GM19467 (cell line): ENCODE results near the gene CCDC73.
"Not testable (repeated sequence)": the region's sequence is repeated elsewhere in the genome, so short reads cannot be mapped to it uniquely, and the experiment has no call there.

ENCODE experiments used
- ATAC-seq: cut with Tn5 transposase; IDR thresholded peaks from one replicate; pipeline ENCODE4 v1.9.1; 2021; ENCODE audit warnings: mild to moderate bottlenecking, moderate library complexity; ENCODE audit not compliant: unreplicated experiment

CCDC73 gene

DNA sequence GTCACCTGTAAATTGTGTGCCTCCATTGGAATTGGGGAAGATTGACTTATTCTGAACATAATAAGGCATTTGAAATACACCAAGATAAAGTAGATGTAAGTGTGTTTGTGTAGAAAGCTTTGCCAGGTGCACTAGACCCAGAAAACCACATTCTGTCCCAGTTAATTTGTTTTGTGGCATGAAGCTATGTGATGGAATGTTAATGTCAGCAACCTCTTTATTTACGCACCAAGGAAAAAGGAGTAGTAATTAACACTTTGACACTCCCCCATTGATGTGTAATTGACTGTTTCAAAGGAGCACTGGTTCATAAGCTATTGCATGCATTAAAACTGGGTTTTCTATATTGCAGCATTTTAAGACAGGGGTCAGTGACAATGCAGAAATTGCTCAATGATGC, 196.5 kb downstream of the CCDC73 start:
- ATAC-seq, result no peak

DNA sequence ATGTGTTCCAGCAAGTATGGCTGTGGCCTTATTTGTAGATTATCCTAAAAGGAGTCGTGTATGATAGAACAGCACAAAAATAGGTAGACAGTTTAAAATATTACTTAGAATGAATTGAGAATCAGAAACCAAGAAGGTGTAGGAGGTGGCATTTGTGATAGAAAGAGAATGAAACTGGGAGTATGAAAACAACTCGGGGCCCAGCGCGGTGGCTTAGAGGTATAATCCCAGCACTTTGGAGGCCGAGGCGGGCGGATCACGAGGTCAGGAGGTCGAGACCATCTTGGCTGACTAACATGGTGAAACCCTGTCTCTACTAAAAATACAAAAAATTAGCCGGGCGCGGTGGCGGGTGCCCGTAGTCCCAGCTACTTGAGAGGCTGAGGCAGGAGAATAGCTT, 198.3 kb downstream of the CCDC73 start:
- ATAC-seq, result not testable (repeated sequence)

DNA sequence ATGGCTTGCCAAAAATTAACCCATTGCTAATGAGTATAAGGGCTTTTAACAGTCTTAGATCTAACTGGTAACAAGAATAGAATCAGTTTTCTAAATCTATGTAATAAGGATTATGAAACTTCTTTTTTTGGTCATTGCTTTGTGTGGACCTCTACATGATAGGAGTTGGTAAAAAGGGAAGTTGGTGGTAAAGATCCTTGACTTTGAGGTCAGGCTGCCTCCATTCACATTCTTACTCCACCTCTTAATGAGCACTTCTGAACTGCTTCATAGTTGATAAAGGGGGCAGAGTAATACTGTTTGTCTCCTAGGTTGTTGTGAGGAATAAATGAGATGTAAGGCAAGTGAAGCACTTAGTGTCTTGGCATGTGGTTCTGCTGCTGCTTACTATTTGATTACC, 200.2 kb downstream of the CCDC73 start:
- no peak for ATAC-seq

DNA sequence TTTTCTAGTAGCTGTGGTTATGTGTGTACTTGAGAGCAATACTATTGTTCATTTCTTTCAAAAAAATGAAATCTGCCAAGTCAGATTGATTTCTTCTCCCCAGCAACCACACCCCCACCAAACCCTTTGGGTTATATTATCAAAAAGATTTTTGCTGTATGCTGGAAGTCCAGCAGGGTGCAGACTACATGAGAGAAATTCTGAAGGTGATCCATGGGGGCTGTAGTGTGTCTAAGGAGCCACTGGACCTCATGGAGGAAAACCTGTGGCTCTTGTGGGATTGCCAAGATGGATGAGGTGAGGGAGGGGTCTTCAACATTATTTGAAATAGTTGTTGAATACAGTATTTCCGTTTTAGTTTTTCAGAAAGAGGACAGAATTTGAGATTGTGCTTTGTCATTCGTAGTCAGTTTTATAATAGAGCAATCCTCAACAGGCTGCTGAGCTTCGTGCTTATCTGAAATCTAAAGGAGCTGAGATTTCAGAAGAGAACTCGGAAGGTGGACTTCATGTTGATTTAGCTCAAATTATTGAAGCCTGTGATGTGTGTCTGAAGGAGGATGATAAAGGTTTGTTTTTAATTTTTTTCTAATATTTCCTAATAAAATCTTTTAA, 207.8 kb downstream of the CCDC73 start:
- no peak for ATAC-seq

DNA sequence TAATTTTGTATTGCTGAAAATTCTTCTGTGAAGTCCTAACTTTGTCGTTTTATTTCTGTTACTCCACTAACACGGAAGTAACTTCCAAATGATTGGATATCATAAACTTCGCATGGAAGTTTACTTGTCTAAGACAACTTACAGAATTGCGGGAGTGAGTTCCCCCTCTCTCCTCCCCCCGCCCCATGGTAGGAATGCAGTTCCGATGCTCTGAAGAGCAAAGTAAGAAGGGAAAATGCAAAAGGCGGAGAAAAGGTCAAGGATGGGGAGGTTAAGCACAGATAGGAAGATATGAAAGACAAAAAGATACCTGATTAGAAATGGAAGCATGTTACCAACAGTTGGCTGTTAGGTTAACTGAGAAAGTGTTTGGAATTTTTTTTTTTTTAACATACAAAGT, 209.5 kb downstream of the CCDC73 start:
- no peak for ATAC-seq

DNA sequence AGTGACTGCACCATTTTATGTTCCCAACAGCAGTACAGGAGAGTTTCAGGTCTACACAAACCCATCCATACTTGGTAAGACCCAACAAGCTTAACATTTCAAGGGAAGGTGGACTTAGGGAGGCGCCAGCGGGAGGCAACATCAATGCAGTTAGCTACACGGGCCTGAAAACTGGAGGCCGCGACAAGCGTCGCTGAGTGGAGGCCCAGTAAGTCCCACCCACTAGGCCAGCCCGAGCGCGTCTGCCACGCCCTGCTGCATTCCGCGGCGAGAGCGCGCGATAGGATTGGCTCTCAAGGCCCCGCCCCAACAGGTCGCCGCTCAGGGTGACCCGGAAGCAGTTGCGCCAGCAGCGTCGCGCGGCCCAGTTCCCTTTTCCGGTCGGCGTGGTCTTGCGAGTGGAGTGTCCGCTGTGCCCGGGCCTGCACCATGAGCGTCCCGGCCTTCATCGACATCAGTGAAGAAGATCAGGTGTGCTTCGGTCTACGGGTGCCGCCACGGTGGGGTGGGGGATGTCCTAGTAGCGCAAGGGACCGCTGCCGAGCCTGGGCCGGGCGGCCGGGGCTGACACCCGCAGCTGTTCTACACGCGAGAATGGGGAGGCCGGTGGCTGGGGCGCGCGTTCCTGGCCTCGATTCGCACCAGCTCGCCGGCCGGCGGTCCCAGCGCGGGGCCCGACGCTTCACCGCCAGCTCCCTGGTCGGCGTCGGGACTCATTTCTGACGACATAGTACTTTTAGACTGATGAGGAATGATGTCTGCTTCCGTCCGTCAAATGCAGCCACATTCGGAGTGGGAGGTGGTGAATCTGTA, 210.8 kb downstream of the CCDC73 start, which contains the start of gene EIF3M:
Gene EIF3M (plus strand): TSS at position 373 of the 813 bp plus-strand sequence. CDS start 57 bp downstream, at position 430.
- ATAC-seq, result peak; percentile 98

DNA sequence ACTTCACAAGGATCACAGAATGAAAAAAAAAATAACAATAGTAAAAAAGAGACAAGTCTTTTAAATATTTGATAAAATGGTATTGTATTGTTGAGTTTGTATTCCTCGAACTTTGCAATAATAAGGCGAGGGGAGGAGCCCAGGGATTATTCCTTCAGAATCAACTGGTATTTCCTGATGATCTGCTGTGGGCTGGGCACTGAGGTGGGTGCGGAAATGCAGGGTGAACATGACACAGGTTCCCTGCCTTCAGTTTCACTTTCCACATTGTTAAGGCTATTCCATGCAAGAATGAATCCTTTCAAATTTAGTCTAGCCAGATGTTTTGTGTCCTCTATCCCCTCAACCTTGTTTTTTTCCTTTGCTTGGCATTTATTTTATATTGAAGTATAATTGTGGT, 212.9 kb downstream of the CCDC73 start:
- no peak for ATAC-seq

DNA sequence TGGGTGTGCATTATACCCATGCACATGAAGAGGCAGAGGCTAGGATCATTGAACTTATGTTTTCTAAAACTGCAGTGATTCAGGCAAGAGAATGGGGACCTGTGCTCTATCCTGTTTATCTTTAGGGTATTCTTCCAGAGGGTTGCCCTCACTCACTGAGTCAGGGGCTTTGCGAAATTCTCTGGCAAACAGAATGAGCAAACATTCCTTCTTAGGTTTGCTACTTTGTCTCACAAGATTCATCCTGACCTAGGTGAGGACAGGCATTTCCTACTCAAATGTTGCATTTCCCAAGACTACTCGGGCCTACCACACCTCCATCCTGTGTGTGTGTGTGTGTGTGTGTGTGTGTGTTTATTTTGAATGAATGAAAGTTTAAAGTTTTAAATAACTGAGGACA, 213.5 kb downstream of the CCDC73 start:
- no peak for ATAC-seq

DNA sequence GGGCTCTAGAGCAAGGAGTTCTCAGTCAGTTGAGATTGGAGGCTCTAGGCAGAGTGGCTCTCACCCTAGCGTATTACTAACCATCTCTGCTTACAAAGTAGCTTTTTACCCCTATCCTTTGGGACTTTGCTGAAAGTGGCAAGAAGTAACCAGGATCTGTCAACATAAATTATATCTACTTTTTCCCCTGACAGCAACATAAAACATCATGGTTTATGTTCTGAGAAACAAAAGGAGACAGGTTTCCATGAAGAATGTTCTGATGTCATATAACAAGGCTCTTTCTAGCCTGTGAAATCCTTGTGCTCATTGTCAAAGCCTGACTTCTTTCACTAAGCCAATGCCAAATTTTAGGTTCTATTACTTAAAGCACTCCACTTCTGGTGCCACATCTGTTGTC, 218.0 kb downstream of the CCDC73 start:
- ATAC-seq, result no peak

DNA sequence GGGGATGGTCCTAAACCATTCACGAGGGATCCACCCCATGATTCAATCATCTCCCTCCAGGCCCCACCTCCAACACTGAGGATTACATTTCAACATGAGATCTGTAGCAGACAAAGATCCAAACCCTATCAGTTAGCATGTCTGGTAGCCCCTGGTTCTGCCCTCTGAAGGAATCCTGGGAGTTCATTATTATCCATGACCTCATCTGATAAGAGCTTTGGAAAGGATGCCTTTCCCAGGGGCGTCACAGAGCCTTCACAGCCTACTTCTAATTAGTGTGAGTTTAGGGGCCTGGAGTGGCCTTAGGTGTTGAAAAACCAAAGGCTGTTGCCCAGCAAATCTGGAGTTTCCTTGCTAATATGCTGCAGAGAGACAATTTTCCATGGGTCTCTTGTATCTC, 219.4 kb downstream of the CCDC73 start:
- ATAC-seq, result no peak

DNA sequence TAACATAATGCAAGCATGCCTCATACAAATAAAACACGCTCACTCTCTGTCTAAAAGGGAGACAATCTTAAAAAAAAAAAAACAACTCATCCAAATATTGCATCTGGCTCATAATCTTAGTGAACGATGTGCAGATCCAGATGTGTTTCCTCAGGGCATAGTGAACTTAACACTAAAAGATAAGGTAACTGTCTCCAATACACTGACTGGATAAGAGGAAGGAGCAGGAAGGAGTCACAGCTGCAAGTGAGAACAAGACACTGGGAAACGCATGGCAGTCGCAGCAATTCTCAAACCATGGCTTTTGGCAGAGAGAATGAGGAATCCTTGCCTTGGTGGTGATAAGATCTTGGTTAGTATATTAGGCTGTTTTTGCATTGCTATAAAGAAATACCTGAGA, 220.0 kb downstream of the CCDC73 start:
- no peak for ATAC-seq

DNA sequence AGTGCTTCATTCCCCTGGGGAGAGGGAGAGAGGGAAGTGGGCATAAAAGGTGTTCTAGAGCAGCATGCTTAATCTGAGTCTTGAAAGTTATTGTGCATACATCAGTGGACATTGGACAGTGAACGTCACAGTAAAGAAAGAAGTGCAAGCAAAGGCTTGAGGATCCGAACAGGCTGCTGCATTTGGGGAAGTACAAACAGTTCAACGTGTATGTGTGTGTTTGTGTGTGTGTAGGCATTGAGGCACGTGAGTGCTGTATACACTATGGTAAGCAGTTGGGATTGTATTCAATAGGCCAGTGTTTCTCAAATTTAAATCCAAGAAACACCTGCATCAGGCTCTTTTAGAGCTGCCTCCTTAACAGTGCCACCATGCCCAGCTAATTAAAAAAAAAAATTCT, 221.2 kb downstream of the CCDC73 start:
- ATAC-seq, result no peak

DNA sequence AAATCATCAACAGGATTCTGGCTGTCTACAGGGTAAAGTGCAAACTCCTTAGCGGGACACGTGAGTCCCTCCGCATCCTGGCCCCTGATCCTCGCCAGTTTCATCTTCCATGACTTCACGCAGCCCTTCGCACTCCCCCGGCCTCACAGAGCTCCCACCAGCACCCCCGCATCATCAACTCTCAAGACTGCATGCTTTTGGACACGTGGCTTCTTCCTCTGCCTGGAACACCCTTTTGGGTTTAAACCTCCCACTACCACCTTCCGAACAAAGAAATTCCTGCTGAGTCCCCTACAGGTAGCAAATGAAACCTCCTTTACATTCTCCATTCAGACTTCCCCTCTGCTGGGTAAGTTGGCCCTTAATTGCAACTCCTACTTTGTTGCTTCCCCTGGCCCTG, 223.4 kb downstream of the CCDC73 start:
- no peak for ATAC-seq

DNA sequence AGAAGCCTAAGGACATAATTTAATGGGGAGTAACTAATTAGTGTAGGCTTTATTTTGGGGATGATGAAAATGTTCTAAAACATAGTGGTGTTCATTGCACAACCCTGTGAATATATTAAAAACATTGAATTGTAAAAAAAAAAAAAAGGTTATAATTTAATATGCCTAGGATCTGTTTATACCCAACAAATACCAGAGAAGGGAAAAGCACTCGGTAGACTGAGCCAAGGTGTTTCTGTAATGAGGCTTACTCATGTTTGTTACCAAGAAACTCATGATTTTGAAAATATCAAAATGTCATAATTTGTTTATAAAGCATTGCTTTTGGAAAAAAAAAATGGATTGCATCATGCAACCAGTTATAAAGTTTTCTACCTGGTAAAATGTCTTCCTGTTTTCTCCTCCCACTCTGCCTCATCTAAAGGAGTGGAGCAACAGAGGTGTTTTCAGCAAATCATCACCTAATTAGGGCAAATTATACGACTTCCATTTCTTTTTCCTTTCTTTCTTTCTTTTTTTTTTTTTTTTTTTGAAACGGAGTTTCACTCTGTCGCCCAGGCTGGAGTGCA, 225.1 kb downstream of the CCDC73 start:
- no peak for ATAC-seq

DNA sequence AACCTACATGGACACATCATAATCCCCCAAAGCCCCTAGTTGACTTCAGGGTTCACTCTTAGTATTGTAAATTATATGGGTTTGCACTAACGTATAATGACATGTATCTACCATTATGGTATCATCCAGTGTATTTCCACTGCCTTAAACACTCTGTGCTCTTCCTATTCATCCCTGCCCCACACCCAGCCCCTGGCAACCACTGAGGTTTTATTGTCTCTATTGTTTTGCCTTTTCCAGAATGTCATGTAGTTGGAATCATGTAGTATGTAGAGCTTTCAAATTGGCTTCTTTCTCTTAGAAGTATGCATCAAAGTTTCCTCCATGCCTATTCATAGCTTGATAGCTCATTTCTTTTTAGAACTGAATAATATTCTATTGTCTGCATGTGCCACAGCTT, 227.3 kb downstream of the CCDC73 start:
- no peak for ATAC-seq

DNA sequence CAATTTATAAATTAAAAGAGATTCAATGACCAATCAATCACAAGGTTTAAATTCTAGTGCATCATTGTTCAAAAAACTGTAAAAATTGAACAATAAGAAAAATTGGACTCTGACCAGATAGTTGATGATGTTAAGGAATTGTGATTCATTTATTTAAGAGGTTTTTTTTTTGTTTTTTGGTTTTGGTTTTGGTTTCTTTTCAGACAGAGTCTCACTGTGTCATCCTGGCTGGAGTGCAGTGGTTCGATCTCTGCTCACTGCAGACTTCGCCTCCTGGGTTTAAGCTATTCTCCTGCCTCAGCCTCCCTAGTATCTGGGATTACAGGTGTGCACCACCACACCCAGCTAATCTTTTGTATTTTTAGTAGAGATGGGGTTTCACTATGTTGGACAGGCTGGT, 227.9 kb downstream of the CCDC73 start:
- no peak for ATAC-seq

DNA sequence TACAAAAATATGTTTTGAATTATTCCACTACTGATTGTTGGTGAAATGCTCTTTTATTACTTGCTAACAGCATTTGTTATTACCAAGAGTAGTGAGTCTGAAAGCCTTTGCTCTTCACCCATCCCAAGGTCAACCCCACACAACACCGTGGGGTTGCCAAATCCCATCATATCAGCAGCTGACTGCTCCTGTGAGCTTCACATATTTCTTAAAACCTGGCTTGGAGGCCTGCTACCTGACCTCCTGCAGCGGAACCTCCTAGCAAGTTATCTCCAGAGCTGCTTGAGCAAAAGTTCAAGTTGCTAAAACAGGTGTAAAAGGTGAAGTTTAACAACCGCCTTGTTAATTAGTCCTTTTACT, 230.9 kb downstream of the CCDC73 start:
- ATAC-seq, result no peak

DNA sequence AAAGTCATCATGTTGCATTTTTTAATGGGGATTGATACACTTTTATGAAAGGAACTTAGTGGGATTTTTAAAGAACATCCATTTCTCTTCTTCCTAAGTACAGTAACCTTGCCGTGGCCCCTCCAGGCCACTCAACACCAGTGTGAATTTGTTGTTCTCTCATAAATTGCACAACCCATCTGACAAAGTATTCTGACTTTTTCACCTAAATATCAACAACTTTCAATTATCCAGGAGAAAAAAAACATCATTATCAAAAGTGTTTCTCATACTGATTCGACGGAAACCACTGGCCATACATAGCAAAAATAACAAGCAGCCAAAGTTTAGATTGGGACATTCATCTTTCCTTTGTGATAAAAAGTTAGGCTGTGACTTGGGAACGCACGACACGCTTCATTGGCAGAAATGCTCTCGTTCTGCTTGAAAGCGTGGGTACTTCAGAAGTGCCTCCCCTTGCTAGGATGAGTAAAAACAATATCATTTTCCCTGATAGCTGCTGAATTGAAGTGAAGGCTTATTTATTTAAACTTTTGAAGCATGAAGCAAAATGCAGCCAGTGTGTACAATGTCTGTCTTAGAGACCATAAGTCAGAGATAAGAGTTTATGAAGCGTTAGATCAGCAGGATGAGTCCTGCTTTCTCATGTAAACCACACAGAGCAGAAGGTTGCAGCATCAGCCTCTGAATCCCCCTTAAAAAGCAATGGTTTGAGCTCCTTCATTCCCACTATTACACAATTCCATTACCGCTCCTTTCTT, 231.4 kb downstream of the CCDC73 start:
- no peak for ATAC-seq

DNA sequence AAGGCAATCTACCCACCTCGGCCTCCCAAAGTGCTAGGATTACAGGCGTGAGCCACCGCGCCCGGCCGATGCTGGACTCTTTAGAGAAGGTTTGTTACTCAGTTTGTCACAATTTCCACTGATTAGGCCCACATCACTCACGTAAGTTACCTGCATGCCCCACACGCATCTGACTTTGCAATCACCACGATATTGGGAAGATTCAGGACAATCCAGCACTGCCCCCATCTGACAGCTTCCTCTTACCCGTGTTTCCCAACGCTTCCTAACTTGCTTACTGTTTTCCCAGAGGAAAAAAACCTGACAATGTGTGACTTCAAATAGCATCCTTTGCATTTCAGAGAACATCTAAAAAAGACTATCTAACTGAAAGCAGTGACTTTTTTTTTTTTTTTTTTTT, 232.6 kb downstream of the CCDC73 start:
- ATAC-seq, result no peak

DNA sequence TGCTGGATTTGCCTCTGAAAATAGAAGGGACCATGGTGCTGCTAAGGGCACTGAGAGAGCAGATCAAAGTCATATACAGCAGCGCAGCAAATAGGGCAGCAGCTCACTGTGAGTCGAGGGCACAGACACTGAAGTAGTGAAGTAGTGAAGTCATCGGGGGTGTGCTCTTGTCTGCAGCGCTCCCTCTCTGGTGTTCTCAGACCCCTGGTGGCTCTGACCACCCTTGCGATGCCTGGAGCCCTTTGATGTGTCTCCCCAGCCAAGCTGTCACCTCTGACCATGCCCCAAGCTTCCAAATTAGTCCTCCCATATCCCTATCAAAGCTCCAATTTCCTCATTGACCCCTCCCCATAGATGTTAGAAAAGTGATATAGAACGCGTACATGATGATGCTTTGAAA, 238.6 kb downstream of the CCDC73 start:
- ATAC-seq, result no peak

DNA sequence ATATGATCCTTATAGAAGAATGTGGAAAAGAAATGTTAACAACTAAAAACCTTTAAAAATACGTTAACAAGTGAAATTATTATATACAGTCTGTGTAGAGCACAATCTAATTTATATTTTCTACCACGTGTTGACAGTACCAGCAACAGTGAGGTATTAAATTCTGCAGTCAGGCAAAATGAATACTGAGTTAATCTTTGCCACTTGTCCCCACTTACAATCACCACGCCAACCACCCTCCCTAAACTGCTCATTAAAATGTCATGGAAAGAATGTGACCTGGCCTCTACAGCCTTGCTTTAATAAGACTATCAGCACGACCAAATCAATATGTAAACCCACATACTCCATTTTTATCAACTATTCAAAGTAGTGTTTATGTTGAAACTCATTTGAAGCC, 239.4 kb downstream of the CCDC73 start:
- ATAC-seq, result no peak
